NCI-H1417 (cell line): ENCODE results near the gene SNN.

Source experiments
- DNase-seq, 3 experiments: peaks; one replicate each; lab custom pipeline; 2025; lab: John Stamatoyannopoulos, UW

SNN gene

GRCh38 chr16:11679941-11680911 lies 12.0 kb downstream of the SNN start:
- no peak for DNase-seq

GRCh38 chr16:11681556-11681955 lies 13.3 kb downstream of the SNN start:
- DNase-seq: no peak

- no peak for DNase-seq
These were observed 13.9 kb downstream of the SNN start for GRCh38 chr16:11681976-11682654.

GRCh38 chr16:11682655-11683096 lies 14.4 kb downstream of the SNN start:
- DNase-seq: no peak

GRCh38 chr16:11683145-11683544 lies 14.9 kb downstream of the SNN start:
- DNase-seq: no peak

GRCh38 chr16:11684231-11685025 lies 16.2 kb downstream of the SNN start:
- DNase-seq: no peak

GRCh38 chr16:11685844-11686618 lies 17.8 kb downstream of the SNN start:
- no peak for DNase-seq

- DNase-seq: no peak
These were observed 18.6 kb downstream of the SNN start for GRCh38 chr16:11686713-11687380.

GRCh38 chr16:11687601-11688519 lies 19.6 kb downstream of the SNN start:
- no peak for DNase-seq

- no peak for DNase-seq
These were observed 20.2 kb downstream of the SNN start for GRCh38 chr16:11688520-11688886.

- DNase-seq: no peak
These were observed 21.0 kb downstream of the SNN start for GRCh38 chr16:11689031-11689840.

GRCh38 chr16:11691235-11691634 lies 23.0 kb downstream of the SNN start:
- DNase-seq: no peak

GRCh38 chr16:11691771-11692170 lies 23.5 kb downstream of the SNN start:
- DNase-seq: no peak

- DNase-seq: no peak
These were observed 23.9 kb downstream of the SNN start for GRCh38 chr16:11692171-11692570.

- no peak for DNase-seq
These were observed 24.4 kb downstream of the SNN start for GRCh38 chr16:11692651-11693050.

GRCh38 chr16:11696266-11697012 lies 28.2 kb downstream of the SNN start:
- DNase-seq: no peak

GRCh38 chr16:11697319-11697718 lies 29.1 kb downstream of the SNN start:
- no peak for DNase-seq

- no peak for DNase-seq
These were observed 30.0 kb downstream of the SNN start for GRCh38 chr16:11698271-11698689.
